ENCODE data around the gene PARD6B.
"Not testable (repeated sequence)": the region's sequence is repeated elsewhere in the genome, so short reads cannot be mapped to it uniquely, and the experiment has no call there.

The PARD6B gene

DNA sequence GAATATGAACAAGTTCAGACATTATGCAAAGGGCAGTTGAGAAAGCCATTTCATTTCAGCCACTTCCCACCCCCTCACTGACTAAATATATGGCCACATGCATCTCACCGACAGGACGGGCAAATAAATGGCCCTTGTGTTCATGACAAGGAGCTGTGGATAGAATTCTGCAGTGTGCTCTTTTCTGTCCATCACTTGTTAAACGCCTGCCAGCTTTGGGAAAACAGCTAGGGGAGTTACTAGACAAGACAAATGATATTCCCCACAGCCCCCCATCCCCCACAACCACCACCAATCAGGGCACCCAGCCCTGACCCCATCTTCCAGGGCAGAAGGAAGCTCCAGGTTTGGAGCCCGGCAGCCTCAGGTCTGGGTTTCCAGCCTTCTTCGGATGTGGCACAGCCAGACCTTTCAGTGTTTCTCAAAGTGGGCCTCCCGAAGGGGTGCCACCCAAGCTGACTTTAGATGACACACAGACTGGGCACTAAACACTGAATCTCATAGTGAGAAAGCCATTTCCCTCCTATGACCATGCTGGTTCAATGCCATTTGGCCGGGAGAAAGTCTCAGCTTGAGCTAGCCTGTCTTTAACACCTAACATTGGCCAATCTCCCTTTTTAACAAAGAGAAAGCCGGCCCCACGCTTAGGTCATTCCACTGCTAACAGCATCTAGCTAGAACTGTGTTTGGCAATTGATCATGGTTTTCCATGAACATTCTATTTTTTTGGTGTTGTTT lies 36.1 kb upstream of the PARD6B start:
- no peak for TF ChIP-seq ZFX (IDR thresholded peaks at IDR 0.05; ENCODE audit: borderline replicate concordance)
- H3K27ac ChIP-seq: no peak overlapping the region

- not testable (repeated sequence) for H3K27ac ChIP-seq
Measured at GRCh38 chr20:50698255-50698654, 33.1 kb upstream of the PARD6B start.

- no peak for TF ChIP-seq ZFX (IDR thresholded peaks at IDR 0.05; ENCODE audit: borderline replicate concordance)
- TF ChIP-seq, protein P1, sequence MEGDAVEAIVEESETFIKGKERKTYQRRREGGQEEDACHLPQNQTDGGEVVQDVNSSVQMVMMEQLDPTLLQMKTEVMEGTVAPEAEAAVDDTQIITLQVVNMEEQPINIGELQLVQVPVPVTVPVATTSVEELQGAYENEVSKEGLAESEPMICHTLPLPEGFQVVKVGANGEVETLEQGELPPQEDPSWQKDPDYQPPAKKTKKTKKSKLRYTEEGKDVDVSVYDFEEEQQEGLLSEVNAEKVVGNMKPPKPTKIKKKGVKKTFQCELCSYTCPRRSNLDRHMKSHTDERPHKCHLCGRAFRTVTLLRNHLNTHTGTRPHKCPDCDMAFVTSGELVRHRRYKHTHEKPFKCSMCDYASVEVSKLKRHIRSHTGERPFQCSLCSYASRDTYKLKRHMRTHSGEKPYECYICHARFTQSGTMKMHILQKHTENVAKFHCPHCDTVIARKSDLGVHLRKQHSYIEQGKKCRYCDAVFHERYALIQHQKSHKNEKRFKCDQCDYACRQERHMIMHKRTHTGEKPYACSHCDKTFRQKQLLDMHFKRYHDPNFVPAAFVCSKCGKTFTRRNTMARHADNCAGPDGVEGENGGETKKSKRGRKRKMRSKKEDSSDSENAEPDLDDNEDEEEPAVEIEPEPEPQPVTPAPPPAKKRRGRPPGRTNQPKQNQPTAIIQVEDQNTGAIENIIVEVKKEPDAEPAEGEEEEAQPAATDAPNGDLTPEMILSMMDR (IDR thresholded peaks at IDR 0.05): no peak
- no peak overlapping the region for H3K27ac ChIP-seq
Measured at GRCh38 chr20:50699688-50700087, 31.7 kb upstream of the PARD6B start.

GRCh38 chr20:50701041-50701963 lies 30.1 kb upstream of the PARD6B start:
- no peak for TF ChIP-seq ZFX (IDR thresholded peaks at IDR 0.05; ENCODE audit: borderline replicate concordance)
- TF ChIP-seq, protein P1 (IDR thresholded peaks at IDR 0.05): no peak
- no peak overlapping the region for H3K27ac ChIP-seq

DNA sequence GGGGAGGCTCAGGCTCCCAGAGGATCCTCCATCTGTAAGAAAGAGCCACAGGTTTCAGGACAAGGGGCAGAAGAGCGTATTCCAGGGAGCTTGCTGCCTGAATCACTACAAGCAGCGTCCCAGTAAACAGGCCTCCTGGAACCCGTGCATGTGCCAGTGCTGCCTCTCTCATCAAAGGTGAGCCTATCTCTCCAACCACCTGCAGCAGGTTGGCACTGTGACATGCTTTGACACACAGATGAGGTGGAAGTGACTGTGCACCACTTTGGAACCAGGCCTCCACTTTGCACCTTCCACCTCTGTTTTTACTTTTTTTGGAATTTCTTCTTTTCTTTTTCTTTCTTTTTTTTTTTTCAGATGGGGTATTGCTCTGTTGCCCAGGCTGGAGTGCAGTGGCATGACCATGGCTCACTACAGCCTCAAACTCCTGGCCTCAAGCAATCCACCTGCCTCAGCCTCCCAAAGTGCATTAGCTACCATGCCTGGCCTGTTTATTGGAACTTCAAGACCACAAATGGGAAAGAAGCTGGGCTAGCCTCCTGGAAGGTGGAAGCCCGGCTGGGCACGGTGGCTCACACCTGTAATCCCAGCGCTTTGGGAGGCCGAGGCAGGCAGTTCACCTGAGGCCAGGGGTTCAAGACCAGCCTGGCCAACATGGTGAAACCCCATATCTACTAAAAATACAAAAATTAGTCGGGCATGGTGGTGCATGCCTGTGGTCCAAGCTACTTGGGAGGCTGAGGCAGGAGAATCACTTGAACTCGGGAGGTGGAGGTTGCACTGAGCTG lies 27.5 kb upstream of the PARD6B start:
- H3K27ac ChIP-seq: not testable (repeated sequence)

GRCh38 chr20:50704514-50704913 lies 26.9 kb upstream of the PARD6B start:
- TF ChIP-seq, protein P1 (IDR thresholded peaks at IDR 0.05): no peak
- TF ChIP-seq ZFX (IDR thresholded peaks at IDR 0.05; ENCODE audit: borderline replicate concordance): no peak
- H3K27ac ChIP-seq: no peak overlapping the region

DNA sequence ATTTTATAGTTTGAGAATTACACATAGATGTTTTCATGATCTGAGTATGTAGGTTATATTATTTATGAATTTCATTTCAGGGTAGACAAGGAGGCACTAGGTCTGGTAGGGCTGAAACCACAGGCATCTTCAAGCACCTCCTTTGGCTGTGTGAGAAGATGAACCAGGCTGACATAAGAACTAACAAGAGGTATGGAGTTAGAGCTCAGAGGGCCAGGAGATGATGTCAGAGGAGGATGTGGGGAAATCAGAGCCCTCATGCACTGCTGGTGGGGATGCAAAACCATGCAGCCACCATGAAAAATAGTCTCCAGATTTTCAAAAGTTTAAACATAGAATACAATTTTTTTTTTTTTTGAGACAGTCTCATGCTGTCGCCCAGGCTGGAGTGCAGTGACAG lies 26.4 kb upstream of the PARD6B start:
- no peak for TF ChIP-seq ZFX (IDR thresholded peaks at IDR 0.05; ENCODE audit: borderline replicate concordance)
- TF ChIP-seq, protein P1 (IDR thresholded peaks at IDR 0.05): no peak
- H3K27ac ChIP-seq: no peak overlapping the region

DNA sequence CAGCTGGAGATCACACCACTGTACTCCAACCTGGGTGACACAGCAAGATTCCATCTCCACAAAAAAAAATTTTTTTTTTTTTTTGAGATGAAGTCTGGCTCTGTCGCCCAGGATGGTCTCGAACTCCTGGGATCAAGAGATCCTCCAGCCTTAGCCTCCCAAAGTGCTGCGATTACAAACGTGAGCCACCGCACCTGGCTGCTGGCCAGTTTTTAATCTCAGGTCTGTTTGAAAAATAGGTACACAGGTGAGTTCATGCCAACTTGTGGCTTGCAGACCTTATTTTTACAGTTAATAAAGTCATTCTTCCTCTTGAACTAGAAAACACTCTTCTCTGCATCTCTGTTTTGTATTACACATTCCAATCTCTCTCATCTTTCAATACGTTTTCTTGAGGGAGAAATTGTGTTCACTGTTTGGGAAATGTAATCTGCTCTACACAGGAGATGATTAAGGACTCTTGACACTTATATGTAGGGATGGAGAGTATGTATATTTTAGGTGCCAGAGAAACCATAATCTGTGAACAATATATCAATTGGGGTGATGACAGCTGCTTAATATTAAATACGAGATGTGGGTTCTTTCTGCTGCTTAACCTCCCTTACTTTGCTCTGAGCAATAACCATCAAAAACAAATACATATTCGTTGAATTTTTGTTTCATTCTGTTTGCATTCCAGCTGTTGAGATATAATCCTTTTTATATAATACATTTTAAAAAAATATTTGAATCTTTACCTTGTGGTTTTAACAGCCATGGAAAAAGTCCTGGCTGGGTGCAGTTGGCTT lies 22.3 kb upstream of the PARD6B start:
- no peak for TF ChIP-seq ZFX (IDR thresholded peaks at IDR 0.05; ENCODE audit: borderline replicate concordance)
- TF ChIP-seq, protein P1 (IDR thresholded peaks at IDR 0.05): no peak
- no peak overlapping the region for H3K27ac ChIP-seq
